DND-41 (cell line): ENCODE results near the gene MAX.

Experiments
- ATAC-seq: fragments of 200-7000 bp; cut with Tn5 transposase; 3 replicates; pipeline ENCODE4 v1.9.1; 2021; ENCODE audit warnings: low read depth; ENCODE audit not compliant: insufficient read depth
- DNase-seq: peaks from one replicate; pipeline ENCODE4 v3.0.0-alpha.2; 2020
- H2AFZ ChIP-seq: 2 replicates; pipeline ENCODE4 v1.6.0; 2012; ENCODE audit warnings: low read depth, low read length
- H3K27ac ChIP-seq: 2 replicates; pipeline ENCODE4 v1.5.1; 2012; ENCODE audit warnings: low read length, inconsistent platforms
- H3K27me3 ChIP-seq: fragments of 200-600 bp; sonication (generic); 2 replicates; pipeline ENCODE4 v1.6.0; 2012; ENCODE audit warnings: low read length, mild to moderate bottlenecking, inconsistent platforms; ENCODE audit not compliant: insufficient read depth, poor library complexity
- H3K36me3 ChIP-seq: 2 replicates; pipeline ENCODE4 v1.5.1; 2012; ENCODE audit warnings: low read length, inconsistent platforms; ENCODE audit not compliant: insufficient read depth
- H3K4me1 ChIP-seq: 2 replicates; pipeline ENCODE4 v1.5.1; 2012; ENCODE audit warnings: mild to moderate bottlenecking, low read length; ENCODE audit not compliant: insufficient read depth
- H3K4me2 ChIP-seq: 2 replicates; pipeline ENCODE4 v1.6.0; 2012; ENCODE audit warnings: mild to moderate bottlenecking, moderate library complexity, low read length, inconsistent platforms; ENCODE audit not compliant: insufficient read depth
- H3K4me3 ChIP-seq, 2 experiments: fragments of 200-600 bp in 1 of 2; shearing (Covaris generic) in 1 of 2; 2 replicates each; pipeline ENCODE4 v1.5.1; 2012 to 2016; ENCODE audit warnings: inconsistent platforms in 2 of 2, low read length in 2 of 2, mild to moderate bottlenecking in 2 of 2, low read depth in 1 of 2, moderate library complexity in 1 of 2
- H3K79me2 ChIP-seq: 2 replicates; pipeline ENCODE4 v1.6.0; 2012; ENCODE audit warnings: low read length, inconsistent platforms; ENCODE audit not compliant: insufficient read depth
- H3K9ac ChIP-seq: 2 replicates; pipeline ENCODE4 v1.6.0; 2012; ENCODE audit warnings: low read depth, mild to moderate bottlenecking, inconsistent platforms, low read length, moderate library complexity
- H3K9me3 ChIP-seq: 2 replicates; pipeline ENCODE4 v1.5.1; 2012; ENCODE audit warnings: low read length, moderate library complexity, mild to moderate bottlenecking, inconsistent platforms; ENCODE audit not compliant: insufficient read depth, severe bottlenecking
- H4K20me1 ChIP-seq: 2 replicates; pipeline ENCODE4 v1.6.0; 2012; ENCODE audit warnings: low read length; ENCODE audit not compliant: insufficient read depth
- EZH2 ChIP-seq: IDR thresholded peaks from 3 replicates; pipeline ENCODE4 v1.6.1; 2012; ENCODE audit warnings: borderline replicate concordance, low read depth, mild to moderate bottlenecking, moderate library complexity, low read length, inconsistent platforms; ENCODE audit not compliant: severe bottlenecking
- TF ChIP-seq, protein P1 (sequence below): IDR thresholded peaks from 2 replicates; pipeline ENCODE4 v1.5.1; 2012; ENCODE audit warnings: borderline replicate concordance, low read length, moderate library complexity, mild to moderate bottlenecking; ENCODE audit not compliant: poor library complexity, severe bottlenecking; ENCODE audit errors: extremely low read depth

MAX gene

DNA sequence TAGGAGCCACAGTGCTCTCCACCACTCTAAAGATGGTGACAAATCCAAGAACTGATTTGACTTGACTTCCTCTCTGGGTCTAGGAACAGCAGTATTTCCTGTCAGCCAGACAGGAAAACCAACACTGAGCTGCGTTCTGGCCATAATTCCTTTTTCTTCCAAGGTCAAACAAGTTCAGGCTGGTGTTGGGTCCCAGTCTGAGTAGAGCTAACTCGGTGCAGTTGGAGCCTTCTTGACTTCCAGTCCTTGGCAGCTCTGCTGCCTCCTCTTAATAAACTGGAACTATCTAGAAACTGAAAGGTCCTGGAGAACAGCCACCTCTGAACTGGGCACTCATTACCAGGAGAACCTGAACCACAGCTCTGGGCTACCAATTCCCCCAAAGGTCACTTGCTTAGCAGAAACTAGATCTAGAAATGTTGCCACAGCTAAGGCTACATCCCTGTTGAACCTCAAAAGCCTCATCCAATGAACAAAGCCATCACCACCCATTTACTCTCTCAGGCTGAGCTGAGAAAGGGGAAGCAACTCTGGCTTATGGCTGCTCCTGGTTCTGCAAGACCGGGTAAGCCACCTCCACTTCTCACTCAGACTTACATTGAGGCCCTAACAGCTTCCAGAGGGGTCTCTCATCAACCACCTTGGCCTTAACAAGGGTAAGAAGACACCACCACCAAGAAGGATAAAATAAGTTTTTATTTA is 27.7 kb downstream of the MAX start:
- peaks cover 38% of the 10 kb centered on the region for H4K20me1 ChIP-seq

DNA sequence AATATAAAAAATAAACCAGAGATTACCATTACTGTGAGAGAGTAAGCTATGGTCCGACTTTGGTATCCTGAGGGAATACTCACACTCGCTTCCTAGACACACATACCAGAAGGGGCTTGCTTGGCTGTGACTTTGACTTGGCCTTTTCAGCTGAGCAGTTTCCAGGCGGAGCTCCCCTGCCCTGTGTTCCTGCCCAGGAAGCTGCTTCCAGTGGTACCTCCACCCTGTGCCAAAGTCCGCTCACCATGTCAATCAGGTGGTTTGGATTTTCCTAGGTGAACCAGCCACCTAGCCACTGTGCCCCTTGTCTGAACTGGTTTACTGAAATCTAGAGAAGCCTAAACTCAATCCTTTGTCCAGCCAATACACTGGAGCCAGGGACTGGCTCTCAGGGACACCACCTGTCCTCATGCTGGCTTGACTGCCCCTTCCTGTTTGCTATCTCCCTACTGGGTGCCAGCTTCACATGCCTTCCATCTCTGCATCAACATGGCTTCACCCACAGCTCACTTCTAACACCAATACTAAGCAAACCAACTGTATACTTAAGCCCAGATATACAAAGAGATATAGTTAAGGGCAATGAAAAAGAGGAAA is 28.6 kb downstream of the MAX start:
- no peak for DNase-seq
- H2AFZ ChIP-seq: no peak overlapping the region
- no peaks in the 10 kb centered on the region for H3K9me3 ChIP-seq
- no peak overlapping the region for H3K9ac ChIP-seq
- H3K4me1 ChIP-seq: no peaks in the 10 kb centered on the region
- H4K20me1 ChIP-seq: peaks cover 32% of the 10 kb centered on the region
- TF ChIP-seq, protein P1, sequence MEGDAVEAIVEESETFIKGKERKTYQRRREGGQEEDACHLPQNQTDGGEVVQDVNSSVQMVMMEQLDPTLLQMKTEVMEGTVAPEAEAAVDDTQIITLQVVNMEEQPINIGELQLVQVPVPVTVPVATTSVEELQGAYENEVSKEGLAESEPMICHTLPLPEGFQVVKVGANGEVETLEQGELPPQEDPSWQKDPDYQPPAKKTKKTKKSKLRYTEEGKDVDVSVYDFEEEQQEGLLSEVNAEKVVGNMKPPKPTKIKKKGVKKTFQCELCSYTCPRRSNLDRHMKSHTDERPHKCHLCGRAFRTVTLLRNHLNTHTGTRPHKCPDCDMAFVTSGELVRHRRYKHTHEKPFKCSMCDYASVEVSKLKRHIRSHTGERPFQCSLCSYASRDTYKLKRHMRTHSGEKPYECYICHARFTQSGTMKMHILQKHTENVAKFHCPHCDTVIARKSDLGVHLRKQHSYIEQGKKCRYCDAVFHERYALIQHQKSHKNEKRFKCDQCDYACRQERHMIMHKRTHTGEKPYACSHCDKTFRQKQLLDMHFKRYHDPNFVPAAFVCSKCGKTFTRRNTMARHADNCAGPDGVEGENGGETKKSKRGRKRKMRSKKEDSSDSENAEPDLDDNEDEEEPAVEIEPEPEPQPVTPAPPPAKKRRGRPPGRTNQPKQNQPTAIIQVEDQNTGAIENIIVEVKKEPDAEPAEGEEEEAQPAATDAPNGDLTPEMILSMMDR: no peak
- no peak for TF ChIP-seq EZH2
- peaks cover 89% of the 10 kb centered on the region for H3K36me3 ChIP-seq
- ATAC-seq: no peak
- no peaks in the 10 kb centered on the region for H3K27me3 ChIP-seq
- peaks cover 10% of the 10 kb centered on the region for H3K79me2 ChIP-seq
- no peak overlapping the region for H3K4me3 ChIP-seq
- no peak overlapping the region for H3K27ac ChIP-seq
- H3K4me2 ChIP-seq: no peak overlapping the region

More for the DNA sequence above, 27.7 kb downstream of the MAX start:
- TF ChIP-seq, protein P1: no peak
- TF ChIP-seq EZH2: no peak
- H2AFZ ChIP-seq: no peak overlapping the region
- H3K79me2 ChIP-seq: peaks cover 19% of the 10 kb centered on the region
- ATAC-seq (no peak), DNase-seq (no peak)
- no peaks in the 10 kb centered on the region for H3K27me3 ChIP-seq
- no peak overlapping the region for H3K4me2 ChIP-seq
- no peak overlapping the region for H3K4me3 ChIP-seq
- H3K27ac ChIP-seq: no peak overlapping the region
- H3K9ac ChIP-seq: no peak overlapping the region
- H3K36me3 ChIP-seq: peaks cover 89% of the 10 kb centered on the region
- no peaks in the 10 kb centered on the region for H3K4me1 ChIP-seq
- no peaks in the 10 kb centered on the region for H3K9me3 ChIP-seq

- Histone ChIP-seq H3K4me2 (no peak overlapping the region), H3K27ac (no peak overlapping the region), H3K4me3 (no peak overlapping the region)
Observed at GRCh38 chr14:65072937-65073336, 29.4 kb downstream of the MAX start.

More at GRCh38 chr14:65072937-65073336, 29.4 kb downstream of the MAX start:
- Histone ChIP-seq H3K9ac (no peak overlapping the region), H4K20me1 (peaks cover 32% of the 10 kb centered on the region), H3K9me3 (no peaks in the 10 kb centered on the region), H3K36me3 (peaks cover 84% of the 10 kb centered on the region), H3K79me2 (peaks cover 8% of the 10 kb centered on the region), H3K27me3 (no peaks in the 10 kb centered on the region), H3K4me1 (no peaks in the 10 kb centered on the region), H2AFZ (no peak overlapping the region)
- TF ChIP-seq, protein P1: no peak
- TF ChIP-seq EZH2: no peak
- ATAC-seq (no peak), DNase-seq (no peak)
